Superior temporal gyrus (tissue), 1 donor: ENCODE data around the gene HOXC12.

Experiments used
- DNase-seq: peaks from one replicate; pipeline ENCODE4 v3.0.0-alpha.2; 2016; ENCODE audit errors: extremely low spot score

Gene HOXC12

DNA sequence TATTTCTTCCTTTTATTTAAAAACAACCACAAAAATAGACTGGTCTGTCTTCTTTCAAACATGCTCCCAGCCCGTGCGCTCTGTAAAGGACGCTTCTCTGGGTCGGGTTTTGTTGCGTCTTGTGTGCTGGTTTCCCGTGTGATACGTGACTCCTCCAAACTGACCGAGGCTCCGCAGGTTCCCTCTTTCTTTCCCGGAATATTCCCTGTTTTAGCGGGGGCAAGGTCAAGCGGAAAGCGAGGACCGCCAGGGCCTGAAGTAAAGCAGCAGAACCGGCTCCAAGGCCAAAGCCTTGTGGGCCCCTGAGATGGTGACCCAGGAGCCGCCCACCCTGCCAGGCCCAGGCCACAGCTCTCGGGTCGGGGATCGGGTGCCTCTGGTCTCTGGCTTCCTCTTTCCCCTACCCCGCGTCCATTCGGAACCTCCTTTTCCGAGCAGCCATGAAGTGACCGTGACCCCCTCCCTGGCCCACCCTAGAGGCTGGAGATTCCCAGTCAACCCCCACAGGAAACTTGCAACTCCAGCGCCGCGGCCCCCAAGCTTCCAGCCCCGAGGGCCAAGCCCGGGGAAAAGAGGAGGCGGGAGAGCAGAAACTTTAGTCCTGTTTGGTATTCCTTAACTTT lies 29.4 kb downstream of the HOXC12 start:
- DNase-seq, result no peak

DNA sequence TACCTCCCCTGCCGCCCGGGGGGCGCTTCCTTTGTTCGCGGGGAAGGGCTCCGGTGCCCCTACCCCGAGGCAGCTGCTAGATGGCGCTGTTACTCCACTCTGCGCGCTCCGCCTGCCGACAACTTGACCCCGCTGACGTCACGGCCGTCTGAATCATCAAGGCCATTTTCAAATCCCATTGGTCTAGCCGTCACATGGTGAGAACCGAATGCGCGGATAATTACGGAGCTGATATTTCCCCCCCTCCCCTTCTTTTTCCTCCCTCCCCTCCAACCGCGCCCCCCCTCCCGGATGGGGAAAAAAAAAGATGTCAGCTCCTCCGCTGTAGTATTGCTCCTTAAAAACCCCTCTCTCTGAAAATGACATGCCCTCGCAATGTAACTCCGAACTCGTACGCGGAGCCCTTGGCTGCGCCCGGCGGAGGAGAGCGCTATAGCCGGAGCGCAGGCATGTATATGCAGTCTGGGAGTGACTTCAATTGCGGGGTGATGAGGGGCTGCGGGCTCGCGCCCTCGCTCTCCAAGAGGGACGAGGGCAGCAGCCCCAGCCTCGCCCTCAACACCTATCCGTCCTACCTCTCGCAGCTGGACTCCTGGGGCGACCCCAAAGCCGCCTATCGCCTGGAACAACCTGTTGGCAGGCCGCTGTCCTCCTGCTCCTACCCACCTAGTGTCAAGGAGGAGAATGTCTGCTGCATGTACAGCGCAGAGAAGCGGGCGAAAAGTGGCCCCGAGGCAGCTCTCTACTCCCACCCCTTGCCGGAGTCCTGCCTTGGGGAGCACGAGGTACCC lies 30.4 kb downstream of the HOXC12 start, which contains the start of gene HOXC10:
HOXC10 (plus strand) TSS at position 246 of the 791 bp plus-strand sequence; CDS start at position 360, 114 bp downstream.
- DNase-seq, result peak; percentile 23

DNA sequence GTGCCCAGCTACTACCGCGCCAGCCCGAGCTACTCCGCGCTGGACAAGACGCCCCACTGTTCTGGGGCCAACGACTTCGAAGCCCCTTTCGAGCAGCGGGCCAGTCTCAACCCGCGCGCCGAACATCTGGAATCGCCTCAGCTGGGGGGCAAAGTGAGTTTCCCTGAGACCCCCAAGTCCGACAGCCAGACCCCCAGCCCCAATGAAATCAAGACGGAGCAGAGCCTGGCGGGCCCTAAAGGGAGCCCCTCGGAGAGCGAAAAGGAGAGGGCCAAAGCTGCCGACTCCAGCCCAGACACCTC lies 30.9 kb downstream of the HOXC12 start:
- DNase-seq, result no peak

GRCh38 chr12:53985994-53986685 lies 31.4 kb downstream of the HOXC12 start:
- DNase-seq, result no peak

DNA sequence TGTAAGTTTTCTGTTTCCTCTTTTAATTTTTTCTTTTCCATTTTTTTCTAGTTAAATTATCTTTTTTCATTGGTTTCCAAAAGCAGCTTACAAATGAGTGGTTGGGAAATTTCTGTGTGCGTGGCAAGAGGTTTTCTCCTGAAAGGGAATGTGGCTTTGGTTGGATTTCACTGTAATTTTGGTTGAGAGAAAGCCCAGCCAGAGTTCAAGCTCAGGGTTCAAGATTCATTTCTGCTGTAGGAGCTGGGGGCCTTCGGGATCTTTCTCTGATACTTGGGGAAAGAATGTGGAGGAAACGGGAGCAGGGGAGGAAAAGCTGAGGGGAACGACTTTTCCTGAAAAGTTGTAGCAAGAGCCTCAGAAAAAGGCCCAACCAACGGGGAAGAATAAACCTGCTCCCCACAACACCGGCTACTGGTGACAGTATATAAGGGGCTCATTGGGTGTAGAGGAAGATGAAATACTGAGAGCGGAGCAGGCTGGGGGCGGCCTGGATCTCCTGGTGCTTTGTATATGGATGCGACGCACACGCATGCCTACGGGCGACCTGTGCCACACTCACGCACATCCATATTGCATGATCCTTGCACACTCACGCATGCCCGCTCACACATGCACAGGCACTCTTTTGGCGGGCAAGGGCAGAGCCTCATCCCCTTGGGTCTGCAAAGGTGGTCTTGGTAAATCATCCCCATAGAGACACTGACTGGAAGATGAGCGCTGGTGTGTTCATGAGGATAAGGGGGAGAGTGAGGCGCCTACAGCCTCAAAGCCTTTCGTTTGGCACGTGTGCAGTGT lies 32.2 kb downstream of the HOXC12 start:
- DNase-seq, result no peak

DNA sequence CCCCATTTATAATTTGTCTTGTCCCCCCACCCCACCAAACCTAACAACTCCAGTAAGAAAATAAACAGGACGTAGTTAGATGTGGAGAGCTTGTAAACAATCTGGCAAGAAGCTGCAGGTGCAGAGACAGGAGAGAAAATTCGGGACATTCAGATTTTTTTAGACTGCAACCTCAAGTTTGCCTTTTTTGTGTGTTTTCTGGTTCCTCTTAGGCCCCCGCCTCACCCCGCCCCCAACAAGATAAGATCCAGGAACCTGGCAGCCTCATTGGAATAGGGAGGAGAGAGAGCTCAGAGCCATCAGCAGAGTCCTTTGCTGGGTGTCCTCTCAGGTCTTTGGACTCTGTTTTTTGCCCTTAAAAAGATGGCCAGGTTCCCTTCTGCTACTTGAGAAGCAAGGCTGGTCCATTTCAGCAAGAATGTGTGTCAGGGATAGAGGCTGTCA lies 33.1 kb downstream of the HOXC12 start:
- DNase-seq, result no peak

GRCh38 chr12:53988541-53989226 lies 34.0 kb downstream of the HOXC12 start:
- no peak for DNase-seq

DNA sequence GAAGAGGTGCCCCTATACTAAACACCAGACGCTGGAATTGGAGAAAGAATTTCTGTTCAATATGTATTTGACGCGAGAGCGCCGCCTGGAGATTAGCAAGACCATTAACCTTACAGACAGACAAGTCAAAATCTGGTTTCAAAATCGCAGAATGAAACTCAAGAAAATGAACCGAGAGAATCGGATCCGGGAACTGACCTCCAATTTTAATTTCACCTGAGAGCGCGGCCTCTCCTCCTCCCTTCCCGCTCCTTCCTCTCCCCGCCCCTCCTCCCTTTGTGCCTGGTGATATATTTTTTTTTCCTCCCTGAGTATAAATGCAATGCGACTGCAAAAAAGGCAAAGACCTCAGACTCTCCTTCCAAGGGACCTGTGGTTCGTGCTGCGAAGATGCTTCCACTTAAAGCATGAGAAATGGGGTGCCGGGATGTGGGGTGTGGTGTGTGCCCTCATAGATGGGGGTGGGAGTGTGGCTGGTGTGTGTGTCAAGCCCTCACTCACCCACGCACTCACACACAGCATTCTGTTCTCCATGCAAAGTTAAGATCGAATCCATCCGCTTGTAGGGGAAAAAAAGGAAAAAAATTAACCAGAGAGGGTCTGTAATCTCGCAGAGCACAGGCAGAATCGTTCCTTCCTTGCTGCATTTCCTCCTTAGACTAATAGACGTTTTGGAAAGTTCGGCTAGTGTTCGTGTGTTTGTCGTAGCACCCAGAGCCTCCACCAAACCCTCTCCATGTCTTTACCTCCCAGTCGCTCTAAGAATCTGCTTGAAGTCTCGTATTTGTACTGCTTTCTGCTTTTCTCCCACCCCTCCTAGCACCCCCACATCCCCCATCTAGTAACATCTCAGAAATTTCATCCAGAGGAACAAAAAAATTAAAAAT lies 34.8 kb downstream of the HOXC12 start:
- DNase-seq, result peak; percentile 31

DNA sequence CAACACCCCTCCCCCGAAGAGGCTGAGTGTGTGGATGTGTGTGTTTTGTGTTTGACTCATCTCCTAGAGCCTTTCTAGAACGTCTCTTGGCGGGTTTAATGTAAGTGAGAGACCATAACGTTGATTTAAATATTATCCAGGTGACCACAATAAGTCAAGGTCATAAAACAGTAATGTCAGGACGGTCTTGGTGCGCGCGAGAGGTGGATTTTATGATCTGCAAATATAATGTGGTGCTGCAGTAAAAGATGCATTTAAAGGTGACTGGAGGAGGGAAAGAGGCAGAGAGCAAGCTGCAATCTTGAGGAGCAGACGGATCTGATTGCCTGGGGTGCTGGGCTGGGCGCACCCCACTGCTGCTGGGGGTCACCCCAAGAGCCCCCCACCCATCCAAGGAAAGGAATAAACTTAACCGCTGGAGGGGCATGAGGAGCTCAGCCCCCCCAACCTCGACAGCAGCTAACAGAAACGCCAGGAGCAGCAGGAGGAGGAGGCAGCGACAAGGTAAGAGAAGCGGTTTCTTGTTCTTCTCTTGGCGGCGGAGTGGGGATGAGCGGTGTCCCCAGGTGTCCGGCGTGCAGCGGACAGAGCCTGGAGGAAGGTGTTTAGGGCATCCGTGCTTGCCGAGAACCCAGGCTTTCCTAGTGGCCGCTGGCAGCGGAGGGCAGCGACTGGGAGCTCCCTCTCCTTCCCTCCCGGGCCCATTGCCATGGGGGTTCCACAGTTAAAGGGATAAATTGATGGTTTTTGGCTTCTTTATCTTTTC lies 35.8 kb downstream of the HOXC12 start:
- no peak for DNase-seq

DNA sequence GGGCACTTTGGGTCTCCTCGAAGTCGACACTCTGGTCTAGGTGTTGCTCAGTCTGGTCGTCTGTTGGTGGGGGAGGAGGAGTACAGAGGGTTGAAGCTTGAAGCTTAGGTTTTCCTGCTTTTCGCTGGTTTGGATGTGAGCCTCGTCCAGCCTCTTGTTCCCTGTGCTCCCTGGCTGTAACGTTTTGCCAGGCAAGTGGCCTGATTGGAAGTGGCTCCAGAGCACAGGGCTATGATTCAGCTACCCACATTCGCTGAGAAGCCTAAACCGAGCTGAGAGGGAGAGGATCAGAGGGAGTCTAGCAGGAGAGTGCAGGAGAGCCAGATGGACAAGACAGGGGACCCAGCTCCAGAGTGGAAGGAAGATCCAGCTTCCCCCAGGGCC lies 36.4 kb downstream of the HOXC12 start:
- DNase-seq, result no peak

DNA sequence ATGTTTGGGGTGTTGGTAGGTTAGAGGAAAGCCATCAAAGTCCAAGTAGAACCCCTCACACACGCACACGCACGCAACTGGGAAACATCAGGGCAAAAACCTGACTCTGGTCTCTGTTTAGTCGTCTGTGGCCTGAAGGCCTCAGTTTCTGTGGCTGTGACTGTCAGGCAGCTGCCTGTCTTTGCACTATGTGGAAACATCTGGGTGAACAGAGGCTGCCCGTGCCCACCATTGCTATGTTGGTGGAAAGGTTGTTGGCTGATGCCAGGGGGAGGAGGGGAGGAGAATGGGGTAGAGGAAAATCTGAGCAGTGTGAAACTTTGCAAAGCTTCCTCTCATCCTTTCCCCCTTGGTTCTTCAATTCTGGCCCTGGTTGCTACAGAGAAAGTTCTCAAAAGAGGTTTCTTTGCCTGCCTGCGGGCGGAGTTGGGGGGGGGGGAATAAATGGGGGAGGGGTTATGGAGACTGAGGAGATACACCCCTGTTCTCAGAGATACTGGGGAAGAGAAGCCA lies 37.7 kb downstream of the HOXC12 start:
- no peak for DNase-seq

- no peak for DNase-seq
These were observed 38.7 kb downstream of the HOXC12 start for GRCh38 chr12:53993162-53994008.

DNA sequence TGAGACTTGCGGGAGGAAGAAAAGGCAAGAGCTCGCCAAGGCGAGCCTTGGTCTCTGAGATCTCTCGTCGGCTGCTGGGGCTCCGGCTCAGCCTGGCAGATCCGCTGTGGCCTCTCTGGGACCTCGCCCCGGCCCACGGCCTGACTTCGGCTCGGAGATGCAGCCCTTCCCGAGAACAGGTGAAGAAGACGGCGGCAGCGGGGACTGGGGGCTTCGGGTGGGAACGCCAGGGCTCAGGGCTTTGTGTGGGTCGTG lies 39.2 kb downstream of the HOXC12 start:
- DNase-seq, result no peak

DNA sequence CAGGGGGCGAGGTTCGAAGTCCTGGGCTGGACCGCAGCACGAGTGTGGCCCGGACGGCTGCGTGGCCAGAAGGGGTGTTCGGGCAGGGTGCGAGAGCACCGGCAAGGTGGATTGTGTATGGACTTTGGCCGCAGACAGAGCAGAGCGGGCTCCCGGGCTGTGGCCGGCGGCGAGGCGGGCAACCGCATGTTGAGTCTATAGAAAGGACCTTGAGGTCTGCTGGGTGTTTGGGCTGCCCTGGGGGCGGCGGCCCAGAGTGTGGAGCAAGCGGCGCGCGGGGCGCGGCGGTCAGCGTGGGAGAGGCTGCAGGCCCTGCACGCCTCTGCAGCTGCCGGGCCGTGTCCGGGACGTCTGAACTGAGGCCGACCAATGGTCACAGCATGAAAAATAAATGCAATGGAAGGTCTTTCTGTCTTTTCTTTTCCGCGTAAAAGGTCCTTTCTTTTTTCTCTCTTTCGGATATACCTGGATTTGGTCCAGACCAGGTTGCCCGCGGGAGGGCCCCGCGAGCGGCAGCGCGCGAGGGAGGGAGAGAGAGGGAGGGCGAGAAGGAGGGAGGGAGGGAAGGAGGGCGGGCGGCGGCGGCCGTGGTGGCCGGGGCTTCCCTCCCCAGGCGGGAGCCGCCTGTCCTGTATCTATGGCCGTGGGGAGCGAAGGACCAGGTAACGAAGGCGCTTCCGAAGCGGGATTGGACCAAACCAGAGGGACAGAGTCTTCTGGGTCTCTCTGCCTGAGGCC lies 39.7 kb downstream of the HOXC12 start:
- no peak for DNase-seq

GRCh38 chr12:53995002-53995377 lies 40.3 kb downstream of the HOXC12 start:
- no peak for DNase-seq

DNA sequence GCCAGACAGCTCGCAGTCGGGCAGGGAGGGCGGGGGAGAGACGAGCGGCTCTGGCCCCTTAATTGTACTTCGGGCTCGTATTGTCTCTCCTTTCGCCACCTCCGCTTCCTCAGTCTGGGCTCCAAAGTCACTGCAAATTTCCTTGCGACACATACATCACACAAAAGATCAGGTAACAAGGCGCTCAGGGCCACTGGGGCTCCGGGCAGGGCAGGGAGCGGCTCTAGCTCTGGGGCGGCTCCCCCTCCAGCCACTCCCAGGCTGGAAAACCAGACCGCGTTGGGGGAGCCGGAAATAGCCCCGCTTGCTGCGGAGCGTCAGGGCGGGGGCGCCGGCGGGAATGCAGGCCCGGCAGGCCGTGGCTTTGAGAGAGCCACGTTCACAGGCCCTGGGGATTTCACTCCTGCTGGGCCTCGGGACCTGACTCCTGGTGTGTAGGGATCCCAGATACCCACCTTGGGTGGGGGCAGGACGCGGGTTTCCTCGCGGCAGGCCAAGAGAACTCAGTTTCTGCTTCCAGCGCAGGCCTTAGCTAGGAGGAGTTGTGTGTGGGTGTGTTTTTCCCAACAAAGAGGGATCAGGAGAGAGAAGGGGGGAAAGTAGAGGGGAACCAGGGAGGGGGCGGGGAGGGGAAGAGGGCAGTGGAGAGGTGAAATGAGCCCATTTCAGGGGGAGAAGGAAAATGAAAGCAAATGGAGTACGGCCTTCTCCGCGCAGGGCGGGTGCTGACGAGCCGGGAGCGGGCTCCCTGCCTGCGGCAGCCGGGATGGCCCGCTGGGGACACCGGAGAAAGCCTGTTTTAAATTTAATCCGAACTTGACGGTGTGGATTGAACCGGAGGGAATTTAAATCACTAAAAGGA lies 40.9 kb downstream of the HOXC12 start:
- DNase-seq, result no peak
